Suprapubic skin (tissue), 4 donors: ENCODE measurements around the gene IL7R.

Experiments
- POLR2A ChIP-seq, 2 donors: fragments of 450-650 bp; IDR thresholded peaks; one replicate each; pipeline ENCODE4 v1.6.1; 2017; ENCODE audit warnings: antibody characterized with exemption in 2 of 2, mild to moderate bottlenecking in 2 of 2, moderate library complexity in 2 of 2
- POLR2AphosphoS5 ChIP-seq, 3 donors: sonication (generic); formaldehyde crosslinking; IDR thresholded peaks; one replicate each; pipeline ENCODE4 v1.6.1; 2017; ENCODE audit warnings: antibody characterized with exemption in 3 of 3

DNA sequence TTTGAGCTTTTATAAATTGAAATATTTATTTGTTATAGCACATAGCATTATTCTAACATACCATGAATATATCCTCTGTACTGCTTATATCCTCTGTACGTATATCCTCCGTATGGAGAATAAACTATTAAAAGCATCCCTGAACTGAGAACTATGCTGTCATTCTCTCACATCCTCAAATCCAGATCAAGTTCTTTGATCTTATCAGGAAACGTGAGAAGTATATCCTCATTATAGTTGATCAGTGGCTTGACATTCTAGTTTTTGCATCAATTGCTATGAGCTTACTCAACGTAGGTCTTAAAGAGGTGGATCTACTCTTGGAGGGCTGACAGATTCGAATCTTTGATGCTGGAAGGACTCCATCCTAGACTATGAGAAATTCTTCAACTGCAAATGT lies 37.4 kb downstream of the IL7R start:
- TF ChIP-seq POLR2AphosphoS5 (IDR thresholded peaks at IDR 0.05): no peak
- TF ChIP-seq POLR2A (IDR thresholded peaks at IDR 0.05): no peak
